NCI-H2171 (cell line): ENCODE results near the gene CAMKMT.

Experiments used
- DNase-seq: peaks from one replicate; lab custom pipeline; 2025; lab: John Stamatoyannopoulos, UW

CAMKMT gene

GRCh38 chr2:44651974-44652373 lies 290.2 kb downstream of the CAMKMT start:
- DNase-seq = no peak

DNA sequence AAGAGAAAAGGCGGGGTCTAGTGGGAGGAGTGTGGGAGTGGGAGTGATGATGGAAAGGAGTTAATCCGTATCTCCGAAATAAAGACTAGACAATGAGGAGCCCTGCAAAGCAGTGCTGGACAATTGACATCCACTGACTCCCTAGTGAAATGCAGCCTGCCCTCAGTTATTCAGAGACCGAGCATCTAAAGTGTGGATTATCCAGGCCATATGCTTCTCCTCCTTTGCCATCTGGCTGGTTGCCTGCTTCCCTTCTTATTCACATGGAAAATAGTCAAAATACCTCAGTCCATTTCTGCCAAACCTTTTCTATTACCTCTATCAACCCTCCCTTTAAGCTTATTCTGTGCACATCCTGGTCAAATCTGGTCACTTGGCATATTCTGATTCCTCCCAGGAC lies 291.0 kb downstream of the CAMKMT start:
- peak; percentile 26 for DNase-seq

- DNase-seq = no peak
These were observed 293.7 kb downstream of the CAMKMT start for GRCh38 chr2:44655401-44655864.

- DNase-seq = no peak
These were observed 294.7 kb downstream of the CAMKMT start for GRCh38 chr2:44656460-44656859.

GRCh38 chr2:44663471-44664073 lies 301.8 kb downstream of the CAMKMT start:
- DNase-seq = no peak

DNA sequence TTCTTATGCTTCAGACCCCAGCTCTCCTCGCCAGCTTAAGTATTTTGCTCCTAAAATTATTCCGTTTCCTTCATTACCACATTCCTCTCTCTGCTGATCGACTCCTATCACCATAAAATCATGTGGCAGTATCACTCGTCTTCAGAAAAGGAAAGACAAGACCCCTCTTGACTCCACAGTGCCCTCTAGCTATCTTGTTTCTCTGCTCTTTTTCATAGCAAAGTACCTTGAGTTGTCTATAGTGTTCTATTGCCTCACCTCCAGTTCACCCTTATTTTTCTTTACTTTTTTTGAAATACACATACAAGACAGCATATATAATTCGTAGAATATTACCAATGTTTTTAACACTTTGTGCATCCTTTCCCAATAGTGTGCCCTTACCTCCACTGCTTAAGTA lies 306.6 kb downstream of the CAMKMT start:
- DNase-seq = no peak

- DNase-seq = no peak
These were observed 309.5 kb downstream of the CAMKMT start for GRCh38 chr2:44671276-44671675.

DNA sequence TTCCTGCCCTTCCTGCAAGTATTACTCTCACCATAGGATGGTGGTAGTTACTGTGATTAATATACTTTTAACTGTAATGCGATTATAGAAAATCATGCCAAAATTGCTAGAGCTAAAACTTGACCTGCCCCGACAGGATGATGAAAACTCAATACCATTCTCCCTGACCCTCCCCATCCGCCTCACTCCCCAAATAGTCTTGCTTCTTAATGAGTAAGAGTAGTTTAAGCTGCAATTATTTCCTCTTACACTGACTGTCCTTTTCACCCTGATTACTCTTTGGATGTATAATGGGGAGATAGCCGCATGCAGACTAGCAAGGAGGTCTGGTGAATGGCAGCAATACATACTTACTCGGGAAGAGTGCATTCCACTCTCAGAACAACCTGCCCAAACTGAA lies 310.2 kb downstream of the CAMKMT start:
- DNase-seq = no peak

DNA sequence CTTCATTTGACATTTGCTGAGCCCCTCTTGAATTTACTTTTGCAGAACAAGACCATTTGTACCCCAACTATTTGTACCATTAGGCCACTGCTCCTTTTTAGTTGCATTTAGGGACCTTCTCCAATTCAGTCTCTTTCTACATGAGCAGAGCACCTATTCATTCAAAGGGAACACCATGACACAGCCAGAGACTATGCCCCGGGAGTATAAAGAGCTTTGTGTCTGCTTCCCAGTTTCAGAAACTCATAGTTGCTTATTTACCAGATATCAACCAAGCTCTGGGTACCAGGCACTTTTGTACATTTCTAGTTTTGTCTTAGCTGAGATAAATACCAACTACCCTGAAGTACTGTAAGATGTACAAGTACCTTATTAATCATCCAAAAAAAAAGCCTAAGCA lies 310.7 kb downstream of the CAMKMT start:
- no peak for DNase-seq

GRCh38 chr2:44674473-44675284 lies 312.9 kb downstream of the CAMKMT start:
- DNase-seq = no peak

GRCh38 chr2:44676379-44676778 lies 314.6 kb downstream of the CAMKMT start:
- no peak for DNase-seq

GRCh38 chr2:44679584-44679983 lies 317.8 kb downstream of the CAMKMT start:
- no peak for DNase-seq

DNA sequence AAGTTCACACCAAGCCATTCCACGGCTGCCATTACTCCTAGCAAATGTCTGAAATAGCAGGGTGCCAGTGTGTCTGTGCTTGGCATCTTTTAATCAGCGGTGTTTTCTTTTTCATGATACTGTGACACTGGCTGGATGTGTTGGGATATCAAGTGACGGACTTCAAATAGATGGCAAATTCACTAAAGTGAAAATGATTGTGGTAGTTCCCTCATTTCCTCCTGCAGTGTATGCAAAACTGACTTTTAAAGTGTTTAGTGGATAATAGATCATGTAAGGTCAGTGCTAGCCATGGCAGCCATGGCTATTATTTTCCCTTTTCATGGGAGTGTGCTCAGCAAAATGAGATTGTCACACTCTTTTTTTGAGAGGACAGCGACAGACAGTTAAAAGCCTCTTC lies 318.2 kb downstream of the CAMKMT start:
- DNase-seq = no peak

GRCh38 chr2:44680424-44680971 lies 318.8 kb downstream of the CAMKMT start:
- DNase-seq = no peak

- DNase-seq = peak; percentile 68
These were observed 319.3 kb downstream of the CAMKMT start for GRCh38 chr2:44680983-44681531.

DNA sequence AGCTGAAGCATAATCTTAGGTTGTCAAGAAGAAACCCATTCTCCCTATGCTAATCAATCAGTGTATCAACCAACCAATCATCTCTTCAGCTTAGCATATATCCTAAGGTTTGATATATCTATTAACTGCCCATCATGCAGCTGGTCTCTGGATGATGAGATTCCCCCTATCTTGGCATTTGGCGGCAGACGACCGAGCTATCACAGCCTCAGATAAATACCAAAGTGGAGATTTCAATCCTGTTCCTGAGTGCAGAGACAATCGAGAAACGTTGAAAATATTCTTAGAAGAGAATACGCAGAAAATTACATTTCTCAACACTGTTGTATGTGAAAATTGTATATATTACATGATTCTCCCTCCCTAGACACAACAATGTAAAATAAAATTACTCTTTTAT lies 320.7 kb downstream of the CAMKMT start:
- DNase-seq = no peak

- DNase-seq = no peak
These were observed 322.8 kb downstream of the CAMKMT start for GRCh38 chr2:44684559-44684958.

DNA sequence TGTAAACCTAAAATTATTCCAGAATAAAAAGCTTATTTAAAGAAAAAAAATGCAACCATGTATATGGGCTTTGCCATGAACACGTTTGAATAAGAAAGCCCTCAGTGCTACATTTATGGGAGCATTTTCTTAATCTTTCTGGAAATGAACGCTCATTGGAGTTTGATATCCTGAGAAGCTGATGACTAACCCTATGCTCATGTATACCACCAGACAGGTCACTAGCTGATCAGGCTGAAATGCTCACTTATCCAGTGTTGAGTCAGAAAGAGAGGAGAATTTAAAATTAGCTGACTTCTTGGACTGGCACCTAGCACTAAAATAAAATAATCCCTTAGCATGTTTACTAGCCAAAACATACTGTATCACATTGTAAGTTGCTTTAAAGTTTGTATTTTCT lies 324.8 kb downstream of the CAMKMT start:
- DNase-seq = no peak

DNA sequence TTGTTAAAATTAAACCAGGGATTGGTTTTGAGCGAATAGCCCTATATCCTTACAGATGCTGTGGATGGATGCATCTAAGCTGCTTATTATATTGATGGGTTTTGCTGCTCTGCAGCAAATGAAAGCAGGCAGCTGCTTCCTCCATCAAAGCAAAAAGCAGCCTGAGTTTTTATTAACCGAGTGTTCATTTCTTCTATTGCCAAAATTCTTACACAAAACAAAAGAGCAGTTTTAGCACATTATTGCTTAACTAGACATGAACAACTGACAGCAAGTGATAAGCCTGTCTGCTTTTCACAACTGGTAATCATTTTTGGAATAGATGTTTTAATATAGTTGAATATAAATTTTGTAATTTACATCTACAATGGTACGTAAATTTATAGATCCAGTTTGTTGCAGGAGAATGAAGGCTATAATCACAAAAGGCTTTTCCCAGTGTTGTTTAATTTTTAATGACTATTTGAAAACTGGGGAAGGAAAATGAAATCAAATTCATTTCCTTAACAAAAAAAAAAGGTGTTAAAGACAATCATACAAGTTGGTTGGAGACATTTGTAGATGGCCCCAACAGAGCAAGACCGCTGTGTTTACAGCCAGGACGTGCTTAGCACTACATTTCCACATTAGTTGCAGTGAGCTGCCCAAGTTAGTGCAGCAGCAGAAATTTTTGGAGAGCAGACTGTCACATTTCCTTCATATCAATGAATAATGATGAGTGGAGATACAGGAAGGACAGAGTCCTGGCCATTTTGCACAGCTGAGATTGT lies 326.1 kb downstream of the CAMKMT start:
- no peak for DNase-seq

DNA sequence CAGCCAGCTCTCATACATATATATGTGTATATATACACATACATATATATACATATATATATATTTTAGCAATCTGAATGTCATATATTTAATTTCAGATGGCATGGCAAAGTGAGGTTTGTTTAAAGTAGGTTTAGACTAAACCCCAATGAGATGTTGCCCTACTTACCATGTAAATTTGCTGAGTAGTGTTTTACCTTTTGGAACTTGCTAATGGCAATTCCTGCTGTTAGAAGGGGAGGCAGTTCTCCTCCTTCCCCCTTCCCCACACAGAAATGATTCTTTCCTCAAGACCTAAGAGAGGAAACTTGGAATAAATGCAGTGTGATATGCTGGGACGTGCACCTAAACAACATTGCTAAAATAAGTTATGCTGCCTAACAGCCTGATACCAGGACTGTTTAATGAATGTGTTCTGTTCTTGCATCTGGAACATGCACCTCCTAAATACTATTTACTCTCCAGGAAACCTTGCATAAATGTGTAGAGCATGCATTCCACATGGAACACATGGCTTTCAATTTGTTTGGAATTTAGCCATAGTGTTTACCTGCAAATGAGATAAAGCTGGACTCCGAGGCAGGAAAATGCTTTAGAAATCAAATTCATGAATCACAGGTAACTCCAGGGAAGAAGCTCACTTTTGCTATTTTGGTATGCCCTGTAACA lies 326.8 kb downstream of the CAMKMT start:
- DNase-seq = no peak

GRCh38 chr2:44689516-44689915 lies 327.8 kb downstream of the CAMKMT start:
- no peak for DNase-seq
